ENCODE results near the gene ATRNL1. TPM values are rescaled to one million over a fixed set of nuclear protein-coding genes. Genes with fewer than 3 reads are reported as not detected.
"Not testable (repeated sequence)": the region's sequence is repeated elsewhere in the genome, so short reads cannot be mapped to it uniquely, and the experiment has no call there.

The ATRNL1 gene
- total RNA-seq, 1 experiment from 2014 or later: 28.7 TPM

GRCh38 chr10:115300080-115300479 lies 206.9 kb downstream of the ATRNL1 start:
- peaks cover 2% of the 10 kb centered on the region; the same call in 1 of the 2 replicates for H3K4me1 Mint-ChIP-seq
- TF ChIP-seq STAT6 (CRISPR knock-in tag; conservative IDR thresholded peaks at IDR 0.05; ENCODE audit: low read depth) (no peak), IRF2 (CRISPR knock-in tag; IDR thresholded peaks at IDR 0.05; ENCODE audit: borderline replicate concordance, low read depth) (no peak), TP53 (CRISPR knock-in tag; IDR thresholded peaks at IDR 0.05) (no peak), TEAD1 (CRISPR knock-in tag; IDR thresholded peaks at IDR 0.05) (no peak), GABPB1 (CRISPR knock-in tag; IDR thresholded peaks at IDR 0.05) (no peak), NR3C1 (CRISPR knock-in tag; conservative IDR thresholded peaks at IDR 0.05; ENCODE audit: low read depth) (no peak)
- TF ChIP-seq, protein P1, sequence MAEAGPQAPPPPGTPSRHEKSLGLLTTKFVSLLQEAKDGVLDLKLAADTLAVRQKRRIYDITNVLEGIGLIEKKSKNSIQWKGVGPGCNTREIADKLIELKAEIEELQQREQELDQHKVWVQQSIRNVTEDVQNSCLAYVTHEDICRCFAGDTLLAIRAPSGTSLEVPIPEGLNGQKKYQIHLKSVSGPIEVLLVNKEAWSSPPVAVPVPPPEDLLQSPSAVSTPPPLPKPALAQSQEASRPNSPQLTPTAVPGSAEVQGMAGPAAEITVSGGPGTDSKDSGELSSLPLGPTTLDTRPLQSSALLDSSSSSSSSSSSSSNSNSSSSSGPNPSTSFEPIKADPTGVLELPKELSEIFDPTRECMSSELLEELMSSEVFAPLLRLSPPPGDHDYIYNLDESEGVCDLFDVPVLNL (CRISPR knock-in tag; IDR thresholded peaks at IDR 0.05; ENCODE audit: borderline replicate concordance, low read depth): no peak
- TF ChIP-seq, protein P2, sequence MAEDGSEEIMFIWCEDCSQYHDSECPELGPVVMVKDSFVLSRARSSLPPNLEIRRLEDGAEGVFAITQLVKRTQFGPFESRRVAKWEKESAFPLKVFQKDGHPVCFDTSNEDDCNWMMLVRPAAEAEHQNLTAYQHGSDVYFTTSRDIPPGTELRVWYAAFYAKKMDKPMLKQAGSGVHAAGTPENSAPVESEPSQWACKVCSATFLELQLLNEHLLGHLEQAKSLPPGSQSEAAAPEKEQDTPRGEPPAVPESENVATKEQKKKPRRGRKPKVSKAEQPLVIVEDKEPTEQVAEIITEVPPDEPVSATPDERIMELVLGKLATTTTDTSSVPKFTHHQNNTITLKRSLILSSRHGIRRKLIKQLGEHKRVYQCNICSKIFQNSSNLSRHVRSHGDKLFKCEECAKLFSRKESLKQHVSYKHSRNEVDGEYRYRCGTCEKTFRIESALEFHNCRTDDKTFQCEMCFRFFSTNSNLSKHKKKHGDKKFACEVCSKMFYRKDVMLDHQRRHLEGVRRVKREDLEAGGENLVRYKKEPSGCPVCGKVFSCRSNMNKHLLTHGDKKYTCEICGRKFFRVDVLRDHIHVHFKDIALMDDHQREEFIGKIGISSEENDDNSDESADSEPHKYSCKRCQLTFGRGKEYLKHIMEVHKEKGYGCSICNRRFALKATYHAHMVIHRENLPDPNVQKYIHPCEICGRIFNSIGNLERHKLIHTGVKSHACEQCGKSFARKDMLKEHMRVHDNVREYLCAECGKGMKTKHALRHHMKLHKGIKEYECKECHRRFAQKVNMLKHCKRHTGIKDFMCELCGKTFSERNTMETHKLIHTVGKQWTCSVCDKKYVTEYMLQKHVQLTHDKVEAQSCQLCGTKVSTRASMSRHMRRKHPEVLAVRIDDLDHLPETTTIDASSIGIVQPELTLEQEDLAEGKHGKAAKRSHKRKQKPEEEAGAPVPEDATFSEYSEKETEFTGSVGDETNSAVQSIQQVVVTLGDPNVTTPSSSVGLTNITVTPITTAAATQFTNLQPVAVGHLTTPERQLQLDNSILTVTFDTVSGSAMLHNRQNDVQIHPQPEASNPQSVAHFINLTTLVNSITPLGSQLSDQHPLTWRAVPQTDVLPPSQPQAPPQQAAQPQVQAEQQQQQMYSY (CRISPR knock-in tag; IDR thresholded peaks at IDR 0.05): no peak
- no peak overlapping the region for H3K27ac Mint-ChIP-seq
- H3K9me3 Mint-ChIP-seq: peaks cover 11% of the 10 kb centered on the region
- CTCF ChIA-PET: no interaction called here
- no peak overlapping the region for H3K4me3 Mint-ChIP-seq
- DNase-seq (ENCODE audit: low spot score) (no peak), ATAC-seq (no peak)
- no peaks in the 10 kb centered on the region for H3K27me3 Mint-ChIP-seq (ENCODE audit: low read depth)
- H3K36me3 Mint-ChIP-seq: peaks cover 6% of the 10 kb centered on the region
- POLR2A ChIA-PET: no interaction called here

DNA sequence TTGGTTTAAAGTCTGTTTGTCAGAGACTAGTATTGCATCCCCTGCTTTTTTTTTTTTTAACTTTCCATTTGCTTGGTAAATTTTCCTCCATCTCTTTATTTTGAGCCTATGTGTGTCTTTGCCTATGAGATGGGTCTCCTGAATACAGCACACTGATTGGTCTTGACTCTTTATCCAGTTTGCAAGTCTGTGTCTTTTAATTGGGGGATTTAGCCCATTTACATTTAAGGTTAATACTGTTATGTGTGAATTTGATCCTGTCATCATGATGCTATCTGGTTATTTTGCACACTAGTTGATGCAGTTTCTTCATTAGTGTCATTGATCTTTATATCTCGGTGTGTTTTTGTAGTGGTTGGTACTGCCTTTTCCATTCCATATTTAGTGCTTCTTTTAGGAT lies 226.5 kb downstream of the ATRNL1 start:
- H3K27ac Mint-ChIP-seq; H3K27me3 Mint-ChIP-seq (ENCODE audit: low read depth); DNase-seq (ENCODE audit: low spot score); H3K4me3 Mint-ChIP-seq; POLR2A ChIA-PET; CTCF ChIA-PET; H3K4me1 Mint-ChIP-seq; ATAC-seq; H3K36me3 Mint-ChIP-seq: not testable (repeated sequence)
- H3K9me3 Mint-ChIP-seq: peaks cover 17% of the 10 kb centered on the region

DNA sequence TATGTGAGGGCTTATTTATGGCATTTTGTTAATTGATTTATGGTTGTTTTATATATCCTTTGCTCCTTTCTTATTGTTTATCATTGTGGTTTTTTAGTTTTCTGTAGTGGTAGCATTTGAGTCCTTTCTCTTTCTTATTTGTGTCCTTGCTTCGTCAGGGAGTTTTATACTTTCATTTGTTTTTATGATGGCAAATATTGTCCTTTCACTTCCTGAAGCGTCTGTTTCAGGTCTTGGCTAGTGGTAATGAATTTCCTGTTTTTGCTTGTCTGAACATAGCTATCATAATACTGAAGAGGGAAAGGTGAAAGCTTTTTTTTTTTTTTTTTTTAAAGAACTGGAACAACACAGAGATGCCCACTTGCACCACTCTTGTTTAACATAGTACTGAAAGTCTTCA lies 228.2 kb downstream of the ATRNL1 start:
- Mint-ChIP-seq H3K4me3 (no peak overlapping the region), H3K4me1 (no peaks in the 10 kb centered on the region), H3K27ac (no peak overlapping the region), H3K27me3 (ENCODE audit: low read depth) (no peaks in the 10 kb centered on the region), H3K9me3 (peaks cover 23% of the 10 kb centered on the region), H3K36me3 (peaks cover 2% of the 10 kb centered on the region; the same call in 1 of the 2 replicates)
- ChIA-PET CTCF (no interaction called here), POLR2A (no interaction called here)
- TF ChIP-seq, protein P2 (CRISPR knock-in tag; IDR thresholded peaks at IDR 0.05): no peak
- TF ChIP-seq, protein P1 (CRISPR knock-in tag; IDR thresholded peaks at IDR 0.05; ENCODE audit: borderline replicate concordance, low read depth): no peak
- TF ChIP-seq ATF1 (CRISPR knock-in tag; IDR thresholded peaks at IDR 0.05) (no peak), ESRRA (CRISPR knock-in tag; IDR thresholded peaks at IDR 0.05; ENCODE audit: borderline replicate concordance) (no peak)
- ATAC-seq (no peak), DNase-seq (ENCODE audit: low spot score) (no peak)
